GM18505 (cell line): ENCODE results near the gene SSUH2.
"Not testable (repeated sequence)": the region's sequence is repeated elsewhere in the genome, so short reads cannot be mapped to it uniquely, and the experiment has no call there.

Source experiments
- ATAC-seq: cut with Tn5 transposase; IDR thresholded peaks from one replicate; pipeline ENCODE4 v1.9.1; 2021; ENCODE audit not compliant: unreplicated experiment
- POLR2A ChIP-seq: IDR thresholded peaks from 4 replicates; pipeline ENCODE4 v1.6.1; 2011; ENCODE audit warnings: borderline replicate concordance; ENCODE audit not compliant: insufficient read depth, insufficient read length; ENCODE audit errors: extremely low read depth

SSUH2 gene

DNA sequence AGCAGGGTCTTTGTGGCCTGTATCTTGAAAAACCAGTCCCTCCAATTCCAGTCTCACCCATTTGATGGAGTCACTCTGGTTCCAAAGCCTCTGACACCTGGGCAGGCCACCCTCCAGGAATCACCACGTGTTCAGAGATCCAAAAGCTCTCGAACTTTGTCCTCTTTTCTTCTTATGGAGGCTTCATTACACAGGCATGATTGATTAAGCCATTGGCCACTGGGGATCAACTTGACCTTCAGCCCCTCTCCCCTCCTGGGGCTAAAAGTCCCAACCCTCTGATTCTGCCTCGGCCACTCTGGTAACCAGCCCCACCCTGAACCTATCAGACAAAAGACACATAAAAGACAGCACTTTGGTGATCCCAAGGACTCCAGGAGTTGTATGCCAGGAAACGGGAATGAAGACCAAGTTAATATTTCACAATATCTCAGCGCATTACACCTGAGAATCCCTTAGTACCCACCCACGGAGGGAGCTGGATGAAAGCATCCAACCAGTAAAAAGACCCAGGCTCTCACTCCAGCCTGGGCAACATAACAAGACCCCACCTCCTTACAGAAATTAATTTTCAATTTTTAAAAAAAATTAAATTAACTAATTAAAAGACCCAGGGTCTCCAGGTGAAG lies 23.0 kb upstream of the SSUH2 start:
- ATAC-seq: no peak
- no peak for TF ChIP-seq POLR2A

DNA sequence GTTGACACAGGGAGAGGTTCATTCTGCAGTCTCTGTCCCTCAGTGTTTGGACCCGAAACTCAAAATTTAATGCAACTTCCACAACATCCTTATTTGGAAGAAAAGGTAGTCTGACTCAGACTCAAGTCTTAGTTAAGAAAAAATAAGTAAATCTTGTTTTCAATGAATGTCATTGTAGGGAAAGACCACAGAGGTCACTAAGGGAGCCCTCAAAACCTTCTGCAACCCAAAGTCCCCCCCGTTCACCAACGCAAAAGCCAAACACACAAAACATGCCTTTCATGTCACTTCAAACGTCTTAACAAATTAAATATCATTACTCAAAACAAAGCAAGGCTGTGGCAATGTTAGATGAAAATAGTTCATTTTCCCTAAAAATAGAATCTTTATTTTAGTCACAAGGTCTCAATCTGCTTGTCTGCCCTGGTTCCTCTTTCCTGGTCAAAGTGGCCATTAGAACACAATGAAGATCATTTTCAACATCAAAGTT lies 20.9 kb upstream of the SSUH2 start:
- peak; percentile 84 for ATAC-seq

DNA sequence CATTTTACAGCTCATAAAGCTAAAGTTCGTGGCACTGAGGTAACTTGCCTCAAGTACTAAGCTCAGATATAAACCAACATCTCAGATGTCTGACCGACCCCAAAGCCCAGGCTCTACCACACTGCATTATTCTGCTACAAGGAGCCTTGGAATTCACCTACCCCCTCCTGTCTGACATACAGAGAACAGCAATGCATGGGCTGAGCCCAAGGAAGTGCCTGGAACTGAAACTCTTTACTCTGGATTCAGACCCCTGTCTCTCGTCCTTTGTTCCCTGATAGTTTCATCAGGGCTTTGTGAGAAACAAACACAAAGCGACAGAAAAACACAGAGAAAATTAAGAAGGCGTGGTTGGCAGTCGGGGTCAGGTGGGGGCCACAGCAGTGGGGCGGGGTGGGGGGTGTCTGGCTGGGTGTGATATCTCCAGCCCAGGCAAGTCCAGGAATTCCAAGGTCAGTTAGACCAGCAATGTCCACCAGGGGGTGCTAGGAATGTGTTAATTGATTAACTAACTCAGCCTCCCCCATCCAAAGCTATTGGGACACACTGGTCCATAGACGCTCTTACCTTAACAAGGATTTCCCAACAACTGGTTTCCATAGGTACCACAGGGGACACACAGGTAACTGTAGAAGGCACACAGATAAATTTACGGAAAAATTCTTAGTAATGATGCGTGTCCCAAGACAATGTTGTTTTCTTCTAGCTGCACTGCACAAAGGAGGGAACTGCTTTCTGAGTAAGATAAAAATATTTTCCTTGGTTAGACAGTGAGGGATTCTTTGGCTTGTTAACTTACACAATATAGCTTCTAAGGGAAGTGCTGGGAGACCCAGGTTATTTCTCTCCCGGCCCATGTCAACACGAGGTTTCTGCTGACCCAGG lies 18.8 kb upstream of the SSUH2 start:
- no peak for TF ChIP-seq POLR2A
- ATAC-seq: no peak

More for the DNA sequence above, 20.9 kb upstream of the SSUH2 start:
- no peak for TF ChIP-seq POLR2A

DNA sequence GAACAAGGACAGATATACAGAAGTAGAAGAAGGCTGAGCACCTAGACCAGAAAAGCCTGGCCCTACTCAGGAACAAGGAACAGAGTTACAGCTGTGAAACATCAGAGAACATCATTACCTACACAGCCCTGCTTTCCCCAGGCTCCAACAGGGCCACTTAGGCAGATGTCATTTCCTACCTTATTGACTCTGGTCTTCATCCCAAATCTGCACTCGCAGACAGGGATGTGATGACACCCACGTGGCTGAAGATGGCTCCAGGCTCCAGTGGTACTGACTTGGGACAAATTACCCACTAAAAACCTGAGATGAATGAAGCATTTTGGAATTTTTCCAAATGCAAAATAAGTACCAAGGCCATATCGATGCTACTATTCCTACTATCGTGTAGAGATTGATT lies 18.0 kb upstream of the SSUH2 start:
- ATAC-seq: no peak
- TF ChIP-seq POLR2A: no peak

DNA sequence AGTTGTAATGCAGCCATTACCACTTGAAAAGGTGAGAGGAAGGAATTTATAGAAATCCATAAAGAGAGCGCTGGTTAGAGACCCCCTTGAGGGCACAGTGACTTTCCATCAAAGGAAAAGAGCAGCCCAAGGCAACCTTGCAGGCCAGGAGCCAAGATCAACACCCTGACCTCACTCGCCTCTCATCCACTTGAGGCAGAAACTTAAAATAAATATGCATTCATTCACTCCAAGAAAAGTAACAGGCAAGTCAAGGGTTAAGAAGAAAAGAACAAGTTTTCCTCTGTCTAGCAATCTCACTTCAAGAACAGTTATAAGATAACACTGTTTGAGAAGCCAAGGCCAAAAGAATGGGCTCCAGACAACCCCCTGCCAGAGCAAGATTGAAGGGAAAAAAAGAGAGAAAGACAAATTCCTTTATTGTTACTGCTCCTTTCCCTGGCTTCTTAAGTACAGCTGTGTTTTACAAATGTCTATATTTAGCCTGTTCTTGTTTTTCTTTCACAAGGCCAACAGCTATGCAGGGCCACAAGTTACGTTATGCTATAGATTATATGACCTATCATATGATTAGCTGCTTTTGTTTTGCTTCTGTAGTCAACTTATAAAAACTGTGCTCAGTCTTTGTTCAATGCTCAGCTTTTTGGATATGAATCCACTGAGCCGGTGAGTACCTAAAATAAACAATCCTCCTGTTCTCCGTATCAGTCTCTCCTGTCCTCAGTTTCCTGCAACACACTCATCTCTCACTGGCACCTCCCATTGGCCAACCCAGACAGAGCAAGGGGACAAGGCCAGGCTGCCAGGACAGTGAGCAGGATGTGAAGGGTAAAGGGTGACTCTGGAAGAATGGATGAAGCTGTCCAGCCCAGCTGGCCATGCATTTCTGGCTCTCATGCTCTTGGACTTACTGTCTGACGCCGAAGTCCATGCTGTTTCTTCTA lies 15.8 kb upstream of the SSUH2 start:
- ATAC-seq: no peak
- no peak for TF ChIP-seq POLR2A

DNA sequence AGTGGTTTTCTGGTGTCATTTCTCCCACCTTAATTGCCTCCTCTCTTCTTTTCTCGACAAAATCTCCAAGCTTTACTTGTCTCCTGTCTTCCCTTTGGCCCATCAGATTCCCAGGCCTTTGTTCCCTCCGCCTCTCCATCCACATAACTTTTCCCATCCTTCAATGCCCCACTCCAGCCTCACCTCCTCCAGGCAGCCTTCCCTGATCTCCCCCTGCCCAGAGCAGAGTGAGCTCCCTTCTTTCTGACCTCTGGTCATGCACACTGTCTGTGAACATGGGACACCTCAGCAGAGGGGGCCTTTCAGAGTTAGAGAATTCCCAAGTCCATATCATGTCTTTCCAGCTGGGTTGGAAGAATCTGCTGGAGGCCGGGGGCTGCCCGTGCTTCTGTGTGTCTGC lies 14.6 kb upstream of the SSUH2 start:
- no peak for TF ChIP-seq POLR2A

DNA sequence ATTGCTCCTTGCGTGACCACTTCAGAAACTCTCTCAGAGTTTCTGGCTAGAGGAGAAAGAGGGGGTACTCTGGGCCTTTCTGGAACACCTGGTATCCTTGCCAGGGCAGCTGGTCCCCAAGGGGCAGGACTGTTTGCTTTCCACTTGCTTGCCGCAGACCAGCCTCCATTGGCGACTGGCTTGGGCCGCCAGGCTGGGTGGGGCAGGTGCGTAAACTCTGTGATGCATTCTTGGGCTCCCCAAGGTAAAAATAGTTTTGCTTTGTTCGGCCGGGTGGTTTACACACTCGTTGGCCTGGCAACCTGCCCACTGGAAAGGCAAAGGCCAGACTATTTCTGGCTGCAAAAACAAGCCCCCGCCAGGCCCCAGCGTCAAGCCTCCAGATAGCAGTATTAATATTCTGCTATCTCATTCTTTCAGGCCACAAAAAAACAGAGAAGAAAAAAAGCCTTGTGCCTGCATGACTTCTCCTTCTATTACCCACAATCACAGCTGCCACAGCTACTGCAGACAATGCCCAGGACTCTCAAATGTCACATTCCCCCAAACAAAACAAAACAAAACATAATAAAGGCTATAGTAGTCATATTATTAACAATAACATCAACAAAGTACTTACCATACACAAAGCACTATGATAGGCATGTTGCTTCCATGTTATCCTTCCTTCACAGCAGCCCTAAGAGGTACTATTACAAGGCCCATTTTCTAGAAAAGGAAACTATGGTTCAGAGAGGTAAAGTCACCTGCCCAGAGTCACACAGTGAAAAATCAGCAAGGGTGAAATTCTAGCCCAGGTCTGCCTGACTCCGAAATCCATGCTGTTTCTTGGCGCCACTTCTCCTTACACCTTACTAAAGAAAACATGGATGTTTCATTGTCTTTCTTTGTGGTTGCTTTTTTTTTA lies 14.0 kb upstream of the SSUH2 start:
- TF ChIP-seq POLR2A: no peak
- peak; percentile 90 for ATAC-seq

More for the DNA sequence above, 14.6 kb upstream of the SSUH2 start:
- ATAC-seq: no peak

DNA sequence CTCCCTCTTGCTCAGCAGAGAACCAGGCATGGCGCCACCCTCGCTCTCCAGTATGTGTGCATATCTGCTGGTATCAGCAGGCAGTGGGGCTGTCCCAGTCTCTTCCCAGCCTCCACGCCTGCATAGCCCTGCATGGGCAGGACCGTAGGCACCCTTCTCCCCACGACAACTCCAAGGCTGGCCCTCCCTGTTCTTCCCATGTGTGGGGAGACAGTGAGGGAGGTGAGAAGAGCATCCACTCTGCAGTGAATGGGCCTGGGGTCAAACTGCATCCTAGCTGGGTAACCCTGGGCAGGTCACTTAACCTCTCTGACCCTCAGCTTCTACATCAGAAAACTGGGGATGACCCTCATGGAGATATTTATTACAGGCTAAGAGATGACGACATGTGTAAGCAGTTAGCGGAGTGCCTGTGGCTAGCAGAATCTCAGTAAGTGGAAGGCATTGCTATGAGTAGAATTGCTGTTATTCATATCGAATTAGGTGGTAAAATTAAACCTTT lies 13.3 kb upstream of the SSUH2 start:
- ATAC-seq: no peak
- no peak for TF ChIP-seq POLR2A

DNA sequence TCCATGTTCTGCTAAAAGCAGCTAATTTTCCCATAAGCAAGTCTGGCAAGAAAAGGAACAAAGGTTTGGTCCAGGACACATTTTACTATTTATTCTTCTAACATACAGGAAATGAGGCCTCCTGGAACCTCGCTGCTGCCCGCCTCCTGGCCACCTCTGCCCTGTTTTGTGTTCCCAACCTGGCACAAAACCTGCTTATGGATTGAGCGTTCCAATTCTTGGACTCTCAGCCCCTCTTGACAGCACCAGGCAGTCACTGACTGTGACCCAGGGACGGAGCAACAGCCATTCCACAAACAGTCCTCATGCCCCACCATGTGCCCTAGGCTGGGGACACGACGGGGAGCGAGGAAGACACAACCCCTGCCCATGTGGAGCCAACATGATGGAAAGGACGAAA lies 11.6 kb upstream of the SSUH2 start:
- ATAC-seq: no peak

DNA sequence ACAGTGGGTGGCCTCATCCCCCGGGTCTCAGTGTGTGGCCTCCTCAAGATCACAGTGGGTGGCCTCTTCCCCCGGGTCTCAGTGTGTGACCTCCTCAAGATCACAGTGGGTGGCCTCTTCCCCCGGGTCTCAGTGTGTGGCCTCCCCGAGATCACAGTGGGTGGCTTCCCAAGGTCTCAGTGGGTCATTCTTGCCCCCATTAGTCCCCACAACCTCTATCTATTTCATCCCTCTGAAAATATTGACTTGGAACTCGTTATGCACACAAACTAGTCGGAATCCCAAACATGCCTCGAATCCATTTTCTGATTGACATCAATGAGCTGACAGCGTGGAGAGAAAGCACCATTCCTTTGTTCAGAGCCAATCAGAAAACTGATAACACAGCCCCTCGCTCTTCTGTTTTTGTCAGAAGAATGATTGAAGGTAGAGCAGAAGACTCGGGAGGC lies 10.8 kb upstream of the SSUH2 start:
- no peak for TF ChIP-seq POLR2A
- ATAC-seq: no peak

More for the DNA sequence above, 11.6 kb upstream of the SSUH2 start:
- TF ChIP-seq POLR2A: no peak

DNA sequence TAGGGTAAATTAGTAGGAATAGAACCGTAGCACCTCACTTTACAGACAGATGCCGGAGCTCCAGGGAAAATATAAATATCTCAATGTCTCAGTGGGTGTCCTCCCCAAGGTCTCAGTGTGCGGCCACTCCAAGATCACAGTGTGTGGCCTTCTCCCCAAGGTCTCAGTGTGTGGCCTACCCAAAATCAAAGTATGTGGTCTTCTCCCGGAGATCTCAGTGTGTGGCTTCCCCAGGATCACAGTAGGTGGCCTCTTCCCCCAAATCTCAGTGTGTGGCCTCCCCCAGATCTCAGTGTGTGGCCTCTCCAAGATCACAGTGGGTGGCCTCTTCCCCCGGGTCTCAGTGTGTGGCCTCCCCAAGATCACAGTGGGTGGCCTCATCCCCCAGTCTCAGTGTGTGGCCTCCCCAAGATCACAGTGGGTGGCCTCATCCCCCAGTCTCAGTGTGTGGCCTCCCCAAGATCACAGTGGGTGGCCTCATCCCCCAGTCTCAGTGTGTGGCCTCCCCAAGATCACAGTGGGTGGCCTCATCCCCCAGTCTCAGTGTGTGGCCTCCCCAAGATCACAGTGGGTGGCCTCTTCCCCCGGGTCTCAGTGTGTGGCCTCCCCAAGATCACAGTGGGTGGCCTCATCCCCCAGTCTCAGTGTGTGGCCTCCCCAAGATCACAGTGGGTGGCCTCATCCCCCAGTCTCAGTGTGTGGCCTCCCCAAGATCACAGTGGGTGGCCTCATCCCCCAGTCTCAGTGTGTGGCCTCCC lies 10.2 kb upstream of the SSUH2 start:
- ATAC-seq: not testable (repeated sequence)
